T-helper 1 cell treated with Interleukin-12 subunit alpha and Interleukin-12 subunit beta and Interleukin-4 antibody, amounts not matched to agents 30 ng/mL and 1 ng/mL, for 36 hours (primary cell): ENCODE measurements around the gene RAX. TPM values are rescaled to one million over a fixed set of nuclear protein-coding genes. Genes with fewer than 3 reads are reported as not detected.

Experiments
- intact Hi-C: fragments of 100-400 bp; cut with micrococcal nuclease; formaldehyde crosslinking; loops from one replicate; pipeline ENCODE4 v1.15.1; 2024
- total RNA-seq: library from RNA; stranded (reverse); gene quantifications from 2 replicates; pipeline ENCODE4 v1.2.3, GENCODE V29; 2022

Gene RAX
- not detected in 2 replicates for total RNA-seq

DNA sequence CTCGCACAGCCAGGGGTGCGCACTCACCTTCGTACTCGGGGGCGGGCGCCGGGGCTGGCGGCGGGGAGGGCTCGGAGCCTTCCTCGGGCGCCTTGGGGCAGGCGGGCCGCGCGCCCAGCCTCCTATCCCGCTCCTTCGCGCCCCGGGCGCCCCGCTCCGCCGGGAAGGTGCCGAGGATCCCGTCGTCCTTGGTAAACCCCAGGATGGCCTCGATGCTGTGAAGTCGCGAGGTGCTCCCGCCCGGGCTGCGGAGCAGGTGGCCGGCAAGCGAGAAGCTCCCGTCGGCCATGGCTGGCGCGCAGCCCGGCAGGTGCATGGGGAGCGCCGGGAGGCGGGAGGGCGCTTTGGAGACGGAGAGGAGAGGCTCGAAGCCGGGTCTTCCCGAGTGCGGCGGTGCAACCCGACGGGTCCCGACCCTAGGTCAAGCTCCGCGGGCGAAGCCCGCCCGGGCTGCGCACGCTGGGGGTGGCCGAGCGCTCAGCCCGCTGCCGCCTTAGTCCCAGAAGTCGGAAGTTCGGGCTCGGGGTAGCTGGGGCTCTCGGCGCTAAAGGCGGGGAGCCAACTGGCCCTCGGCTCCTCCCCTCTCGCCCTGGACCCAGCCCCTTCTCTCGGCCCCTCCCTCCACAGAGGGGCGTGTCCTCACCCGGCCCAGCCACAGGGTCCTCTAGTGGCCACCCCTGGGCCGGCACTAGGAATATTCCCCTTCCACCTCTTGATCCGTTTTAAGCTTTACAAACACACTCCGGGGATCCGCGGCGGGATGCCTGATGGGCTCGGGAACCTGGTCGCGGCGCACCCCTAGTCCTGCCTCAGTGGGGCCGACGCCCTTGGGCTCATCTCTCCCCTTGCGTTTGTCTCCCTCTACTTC lies at the start of gene RAX:
TSS of gene RAX (minus strand) at position 564 of the 868 bp plus-strand sequence. CDS start at position 316, 248 bp downstream.
- intact Hi-C loops, result no loop called here

DNA sequence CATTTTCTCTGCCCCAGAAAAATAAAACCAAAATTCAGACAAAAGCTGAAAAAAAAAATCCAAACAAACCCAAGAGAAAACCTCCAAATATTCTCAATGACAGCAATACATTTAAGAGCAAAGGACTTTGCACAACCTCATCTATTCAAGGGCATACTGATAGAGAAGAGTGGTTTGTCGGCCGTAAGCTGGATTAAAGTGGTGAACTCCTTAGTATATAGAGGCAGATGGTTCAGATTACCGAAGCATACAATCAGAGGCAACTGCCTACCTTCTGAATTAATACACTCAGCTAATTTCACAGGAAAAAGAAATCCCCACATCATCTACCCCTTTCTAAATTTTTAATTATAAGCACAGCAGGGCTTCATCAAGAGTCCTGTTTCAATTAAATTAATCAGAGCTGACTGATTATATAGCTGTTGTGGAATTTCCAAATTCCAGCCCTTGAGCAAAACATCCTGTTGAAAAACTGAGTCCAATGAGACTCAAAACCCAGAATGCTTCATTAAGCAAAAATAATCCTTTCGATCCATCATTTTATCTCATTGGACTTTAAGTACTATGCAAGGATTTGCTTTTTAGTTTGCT lies 45.3 kb upstream of the RAX start, which contains the start of gene CPLX4:
TSS of gene CPLX4 (minus strand) at position 190 of the 591 bp plus-strand sequence. CDS start at position 3, 187 bp downstream.
- intact Hi-C loops, result no loop called here

DNA sequence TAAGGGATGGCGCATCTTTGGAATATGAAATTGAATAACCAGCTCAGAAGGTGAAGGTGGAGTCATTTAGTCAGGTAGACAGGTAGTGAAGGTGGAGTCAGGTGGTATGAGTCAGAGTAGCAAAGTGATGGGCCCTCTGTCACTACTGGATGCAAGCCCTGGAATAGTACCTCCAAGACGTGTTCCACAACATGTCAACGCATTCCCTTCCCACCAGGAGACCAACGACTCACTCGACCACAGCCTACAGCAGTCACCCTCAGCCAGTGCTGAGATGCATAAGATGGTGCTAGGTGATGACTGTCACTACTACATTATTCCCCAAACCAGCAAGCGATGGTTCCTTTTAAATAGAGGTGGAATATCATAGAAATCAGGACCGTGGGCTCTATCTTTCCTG lies 38.4 kb upstream of the RAX start:
- intact Hi-C loops, result no loop called here

DNA sequence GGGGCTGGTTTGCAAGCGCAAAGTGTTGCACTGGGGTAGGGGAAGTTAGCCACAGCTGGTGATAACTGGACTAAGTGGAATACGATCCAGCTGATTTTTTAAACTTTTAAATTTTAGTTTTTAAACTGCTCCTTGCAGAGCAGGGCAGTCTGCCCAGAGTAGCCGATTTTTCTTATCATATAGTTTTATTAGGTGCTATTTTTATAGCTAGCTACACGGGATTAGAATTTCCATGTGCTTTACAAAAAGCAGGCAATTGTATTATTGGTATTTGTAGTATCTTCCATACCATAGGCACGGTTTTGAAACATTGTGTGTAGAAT lies 35.6 kb upstream of the RAX start:
- intact Hi-C loops, result loop anchor here (1.0 to 5.0 kb wide), 6 partner anchors 49 to 1238 kb away; no protein-coding TSS in a partner anchor

DNA sequence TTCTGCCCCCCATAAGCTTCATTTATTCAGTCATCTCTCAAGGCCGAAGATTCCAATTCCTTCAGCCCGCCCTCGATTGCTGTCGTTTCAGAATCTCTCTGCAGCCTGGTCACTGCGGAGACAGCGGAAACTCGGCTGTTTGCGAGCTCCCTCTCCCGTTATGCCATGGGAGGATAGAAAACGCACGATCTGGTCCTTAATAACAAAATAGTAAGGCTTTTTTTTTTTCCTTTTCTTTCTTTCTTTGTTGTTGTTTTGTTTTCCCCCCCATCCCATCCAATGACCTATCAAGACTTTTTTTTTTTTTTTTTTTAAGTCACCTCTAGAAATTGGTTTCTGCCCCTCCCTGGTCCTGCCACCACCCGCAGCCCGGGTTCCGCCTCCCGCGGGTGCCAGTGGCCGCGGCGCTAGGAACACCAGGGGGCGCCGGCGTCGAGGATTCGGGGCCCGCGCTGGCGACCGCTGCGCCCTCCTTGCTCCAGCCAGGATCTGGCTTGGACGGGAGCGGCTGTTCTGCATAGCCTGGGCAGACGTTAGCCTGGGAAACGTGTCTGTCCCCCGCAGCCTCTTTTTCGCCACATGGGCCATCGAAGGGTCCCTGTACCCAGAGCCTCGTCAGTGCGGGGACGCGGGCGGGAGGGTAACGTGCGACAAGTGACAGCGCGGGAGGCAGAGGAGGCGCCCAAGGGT lies 35.1 kb upstream of the RAX start:
- intact Hi-C loops, result loop anchor here (1.0 to 5.0 kb wide), 6 partner anchors 50 to 1239 kb away; no protein-coding TSS in a partner anchor

DNA sequence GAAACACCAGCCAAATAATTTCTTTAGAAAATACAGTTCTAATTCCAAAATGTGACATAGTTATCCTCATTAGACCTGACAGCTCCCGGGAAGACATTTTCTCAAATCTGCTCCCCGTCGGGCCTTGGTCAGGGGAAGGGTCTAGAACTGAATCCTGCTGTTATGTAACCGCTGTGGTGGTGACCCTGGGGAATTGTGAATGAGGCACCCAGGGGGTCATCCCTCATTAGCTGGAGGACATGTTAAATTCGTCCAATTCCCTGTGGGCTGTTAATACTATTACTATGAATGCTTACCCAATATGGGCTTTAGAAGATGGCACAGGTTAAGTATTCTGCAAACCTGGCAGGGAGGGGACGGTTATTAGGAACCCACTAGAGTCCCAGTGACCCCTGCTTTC lies 33.4 kb upstream of the RAX start:
- intact Hi-C loops, result loop anchor here (5.0 kb wide), 1 partner anchor 1241 kb away; no protein-coding TSS in a partner anchor

DNA sequence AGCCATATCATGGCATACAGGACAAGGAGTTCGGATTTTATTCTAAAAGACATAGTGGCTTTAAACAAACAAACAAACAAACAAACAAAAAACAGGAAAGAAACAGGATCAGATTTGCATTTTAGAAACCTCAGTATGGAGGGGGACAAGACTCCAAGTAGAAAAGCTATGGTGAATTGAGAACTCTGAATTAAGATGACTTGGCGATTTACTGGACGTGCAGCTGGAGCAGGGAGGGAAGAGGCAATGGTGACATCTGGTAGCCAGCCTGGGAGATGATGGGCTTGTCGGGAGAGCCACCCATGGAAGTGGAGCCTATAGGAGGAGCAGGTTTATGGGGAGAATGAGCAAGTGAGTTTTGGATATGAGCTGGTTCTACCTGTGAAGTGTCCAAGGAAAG lies 32.0 kb upstream of the RAX start:
- intact Hi-C loops, result loop anchor here (5.0 kb wide), 1 partner anchor 1242 kb away; no protein-coding TSS in a partner anchor

DNA sequence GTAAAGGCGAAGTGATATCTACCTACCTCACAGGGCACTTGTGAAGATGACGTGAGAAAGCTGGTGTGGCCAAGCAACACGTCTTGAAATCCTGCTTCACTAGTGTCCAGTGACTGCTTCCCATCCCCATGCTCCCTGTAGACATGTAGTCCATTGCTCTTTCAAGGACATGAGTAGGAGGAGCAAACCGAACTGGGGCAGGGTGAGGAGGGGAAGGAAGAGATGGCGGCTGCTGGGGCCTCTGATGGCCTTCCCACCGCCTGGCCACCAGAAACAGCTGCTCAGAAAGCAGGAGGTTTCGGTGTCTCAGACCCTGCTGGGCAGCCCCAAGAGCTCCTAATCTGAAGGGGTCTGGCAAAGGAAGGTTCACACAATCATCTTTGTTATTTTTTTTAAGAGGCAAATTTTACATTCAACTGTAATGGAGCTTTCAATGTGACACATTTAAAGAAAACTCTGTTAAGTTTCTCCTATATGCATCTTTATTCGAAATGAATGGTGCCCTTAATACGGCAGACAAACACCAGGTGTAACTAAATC lies 30.5 kb upstream of the RAX start:
- intact Hi-C loops, result no loop called here

DNA sequence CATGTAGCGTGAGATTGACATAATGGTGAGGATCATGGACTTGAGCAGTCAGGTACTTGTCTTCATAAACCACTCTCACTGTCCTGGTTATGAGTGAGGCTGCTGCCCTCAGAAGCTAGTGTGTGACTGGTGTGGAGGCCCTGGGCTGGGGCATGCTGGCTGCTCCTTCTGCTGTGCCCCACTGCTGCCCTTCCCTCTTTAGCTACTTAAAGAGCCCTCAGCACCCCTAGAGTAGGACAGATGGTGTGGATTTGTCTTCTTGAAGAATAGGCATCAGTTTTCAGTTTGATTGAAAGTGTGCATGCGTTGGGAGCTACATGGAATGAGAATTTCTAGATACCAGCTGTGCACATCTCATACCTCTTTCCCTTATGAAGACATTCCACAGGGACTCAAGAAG lies 29.8 kb upstream of the RAX start:
- intact Hi-C loops, result no loop called here

DNA sequence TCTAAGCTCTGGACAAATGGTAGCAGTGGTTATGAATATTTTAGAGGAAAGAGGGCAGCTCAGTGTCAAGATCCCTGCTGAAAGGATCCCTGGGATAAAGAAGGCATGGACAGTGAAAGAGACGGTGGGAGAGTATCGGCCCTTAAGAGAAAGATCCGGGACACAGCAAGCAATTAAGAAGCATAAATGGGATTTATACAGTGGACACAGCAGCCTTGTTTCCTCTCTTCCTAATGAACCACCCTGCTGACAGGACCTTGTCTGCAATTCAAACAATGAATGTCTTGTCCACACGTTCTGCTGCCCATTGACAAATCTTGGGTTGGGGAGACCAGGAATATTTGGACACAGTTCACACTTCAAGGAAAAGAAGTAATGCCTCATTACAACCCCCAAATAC lies 28.7 kb upstream of the RAX start:
- intact Hi-C loops, result no loop called here

DNA sequence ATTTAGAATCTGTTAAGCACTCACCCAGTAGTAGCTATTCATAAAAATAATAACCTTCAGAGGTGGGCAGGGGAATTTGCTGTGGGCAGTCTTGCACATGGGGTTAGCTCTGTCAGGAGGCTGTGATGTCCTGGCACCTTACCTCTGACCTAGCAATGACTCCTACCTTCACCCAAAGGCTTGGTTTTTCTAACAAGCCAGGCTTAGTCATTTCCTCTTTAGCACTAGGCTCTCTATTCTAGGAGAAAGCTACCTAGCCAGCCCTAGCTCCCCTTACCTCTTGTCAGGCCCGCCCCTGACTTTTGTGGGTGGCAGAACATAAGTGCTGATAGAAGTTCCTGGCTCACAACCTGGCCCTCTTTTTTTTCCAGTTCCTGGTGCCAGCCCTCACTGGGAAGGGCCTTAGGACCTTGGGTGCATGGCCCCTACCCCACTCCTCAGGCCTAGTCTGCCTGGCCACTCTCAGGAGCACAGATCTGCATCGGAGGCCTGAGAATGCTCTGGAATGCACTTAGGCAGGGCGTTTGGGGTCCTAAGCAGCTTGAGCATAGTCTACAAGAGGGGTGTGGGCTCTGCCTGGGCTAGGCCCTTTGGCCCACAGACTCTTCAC lies 27.5 kb upstream of the RAX start:
- intact Hi-C loops, result no loop called here

DNA sequence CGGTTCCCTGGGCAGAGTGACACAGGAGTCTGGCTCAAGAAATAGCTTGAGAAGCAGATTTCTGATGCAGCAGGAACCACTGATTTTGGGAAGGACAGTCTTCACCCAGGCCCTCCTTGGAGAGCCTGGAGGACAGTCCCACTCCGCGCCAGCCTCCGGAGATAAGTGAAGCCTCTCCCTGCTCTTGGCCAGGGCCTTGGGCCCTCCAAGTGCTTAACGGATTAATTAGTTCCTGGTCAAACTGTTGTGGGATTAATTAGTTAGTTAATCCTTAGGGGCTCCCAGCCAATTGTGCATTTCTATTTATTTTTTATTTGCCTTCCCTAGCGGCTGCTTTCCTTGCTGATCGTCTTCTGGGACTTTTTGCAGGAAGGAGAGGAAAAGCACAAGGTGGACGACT lies 25.6 kb upstream of the RAX start:
- intact Hi-C loops, result no loop called here

DNA sequence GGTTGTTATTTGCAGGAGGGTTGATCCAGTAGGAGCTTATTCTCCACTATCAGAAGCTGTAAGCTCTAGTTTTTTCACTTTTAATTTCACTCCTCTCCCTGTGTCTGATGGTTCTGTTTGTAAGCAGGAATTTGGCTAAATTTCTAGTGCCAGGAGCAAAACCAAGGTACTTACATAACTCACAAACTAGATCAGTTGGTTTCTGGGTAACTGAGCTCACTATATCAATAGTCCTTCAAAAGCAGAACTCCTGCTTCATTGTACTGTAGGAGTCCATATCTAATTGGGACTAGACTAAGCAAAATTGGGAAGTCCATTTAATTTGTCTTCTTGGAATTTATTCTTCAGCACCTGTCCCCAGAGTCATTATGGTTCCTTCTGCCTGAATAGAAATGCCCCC lies 20.1 kb upstream of the RAX start:
- intact Hi-C loops, result no loop called here

DNA sequence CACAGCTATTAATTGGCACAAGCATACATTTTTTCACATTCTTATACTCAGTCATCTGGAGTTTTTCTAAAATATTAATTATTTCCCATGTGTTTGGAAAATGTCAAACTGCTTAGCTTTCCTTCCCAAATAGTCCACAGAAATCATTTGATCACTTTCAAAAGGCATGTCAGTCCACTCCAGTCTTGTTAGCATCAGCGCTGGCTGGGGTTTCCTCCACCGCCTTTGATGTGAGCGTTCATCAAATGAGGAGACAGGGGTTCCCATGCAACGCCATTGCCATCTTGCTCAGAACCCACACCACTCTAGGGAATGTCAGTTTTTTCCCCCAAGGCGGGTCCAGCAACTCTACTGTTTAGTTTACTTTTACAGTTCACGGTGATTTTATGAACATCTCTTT lies 13.1 kb upstream of the RAX start:
- intact Hi-C loops, result no loop called here

DNA sequence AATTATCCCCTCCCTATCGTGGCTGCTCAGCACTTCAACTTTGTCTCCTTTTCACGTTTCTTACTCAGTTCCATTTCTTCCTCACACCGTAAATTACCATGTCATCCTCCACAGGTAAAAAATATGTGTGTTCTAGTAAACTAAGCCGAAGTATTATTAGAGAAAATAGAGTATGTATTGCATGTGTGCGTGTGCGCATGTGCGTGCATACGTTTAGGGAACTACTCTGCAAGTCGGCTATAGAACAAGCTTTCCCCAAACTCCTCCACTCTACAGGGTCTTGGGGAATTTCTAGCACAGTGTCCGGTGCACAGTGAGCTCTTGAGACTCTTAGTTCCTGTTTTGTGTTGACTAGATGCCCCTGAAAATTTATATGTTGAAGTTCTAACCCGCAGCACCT lies 9.1 kb upstream of the RAX start:
- intact Hi-C loops, result no loop called here

DNA sequence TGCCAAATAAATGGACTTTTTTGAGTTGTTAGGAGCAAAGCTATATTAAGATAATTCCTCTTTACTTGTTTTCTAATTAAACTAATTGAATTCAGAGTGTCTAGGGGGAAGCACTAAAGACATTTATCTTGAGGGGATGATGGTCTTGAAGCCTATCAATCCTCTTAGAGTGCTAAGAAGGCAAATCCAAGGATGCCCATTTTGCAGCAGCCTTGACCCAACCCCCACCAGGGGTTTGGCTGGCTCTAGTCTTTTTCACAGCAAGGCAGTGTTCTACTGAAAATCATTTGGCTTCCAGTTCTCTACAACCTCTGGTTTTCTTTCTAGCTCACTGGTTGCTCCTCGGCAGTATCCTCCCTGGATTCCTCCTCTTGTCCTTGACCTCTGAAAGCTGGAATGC lies 6.5 kb upstream of the RAX start:
- intact Hi-C loops, result no loop called here

DNA sequence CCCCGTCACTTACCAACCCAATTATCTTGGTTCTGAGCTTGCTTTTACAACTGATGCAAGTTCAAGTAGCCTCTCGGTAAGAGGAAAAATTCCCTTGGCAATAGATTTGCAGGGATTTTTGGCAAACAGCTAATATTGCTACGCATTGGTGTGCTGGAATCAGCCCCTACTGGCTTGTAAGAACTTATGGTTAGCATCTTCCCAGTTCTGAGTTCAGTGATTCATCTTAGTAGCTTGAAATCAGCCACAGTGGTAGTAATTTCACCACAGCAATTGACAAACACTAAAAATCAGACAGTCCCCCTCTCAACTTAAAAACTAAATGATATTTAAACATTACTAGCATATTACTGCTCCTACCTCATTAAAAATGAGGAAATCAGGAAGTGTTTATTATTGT lies 5.9 kb upstream of the RAX start:
- intact Hi-C loops, result no loop called here

DNA sequence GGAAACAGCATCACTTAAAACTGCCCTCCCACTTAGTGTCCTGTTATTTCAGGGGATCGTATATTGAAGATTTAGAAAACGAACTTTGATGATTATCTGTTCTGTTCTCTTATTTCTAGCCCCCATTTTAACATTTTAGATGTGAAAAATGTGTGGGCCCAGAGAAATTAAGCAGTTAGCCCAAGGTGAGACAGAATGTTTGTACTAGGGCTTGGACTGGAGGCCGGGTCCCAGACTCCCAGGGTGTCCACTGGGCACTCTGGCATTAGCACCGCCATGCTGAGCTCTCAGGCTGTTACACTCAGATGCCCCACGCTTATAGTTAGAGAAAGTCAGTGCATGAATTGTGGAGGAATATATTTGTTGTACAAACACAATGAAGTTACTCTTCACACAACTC lies 5.5 kb upstream of the RAX start:
- intact Hi-C loops, result no loop called here

DNA sequence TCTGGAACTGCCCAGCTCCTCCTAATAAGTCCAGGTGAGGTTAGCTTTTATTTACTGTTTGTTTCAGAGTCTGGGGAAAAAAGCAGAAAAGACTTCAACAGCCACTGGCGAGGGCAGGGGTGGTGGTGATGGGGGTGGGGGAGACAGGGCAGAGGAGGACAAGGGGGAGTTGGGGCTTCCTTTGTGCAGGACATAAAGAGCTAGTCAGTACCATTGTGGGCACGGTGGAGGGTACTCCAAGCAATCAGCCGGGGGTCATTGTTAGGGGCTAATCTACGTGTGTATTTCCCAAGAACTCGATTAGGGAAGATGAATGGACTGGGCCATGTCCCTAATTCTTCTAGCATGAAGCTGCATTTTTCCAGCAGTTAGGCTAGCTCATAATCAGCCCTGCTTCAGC lies 2.8 kb upstream of the RAX start:
- intact Hi-C loops, result no loop called here

DNA sequence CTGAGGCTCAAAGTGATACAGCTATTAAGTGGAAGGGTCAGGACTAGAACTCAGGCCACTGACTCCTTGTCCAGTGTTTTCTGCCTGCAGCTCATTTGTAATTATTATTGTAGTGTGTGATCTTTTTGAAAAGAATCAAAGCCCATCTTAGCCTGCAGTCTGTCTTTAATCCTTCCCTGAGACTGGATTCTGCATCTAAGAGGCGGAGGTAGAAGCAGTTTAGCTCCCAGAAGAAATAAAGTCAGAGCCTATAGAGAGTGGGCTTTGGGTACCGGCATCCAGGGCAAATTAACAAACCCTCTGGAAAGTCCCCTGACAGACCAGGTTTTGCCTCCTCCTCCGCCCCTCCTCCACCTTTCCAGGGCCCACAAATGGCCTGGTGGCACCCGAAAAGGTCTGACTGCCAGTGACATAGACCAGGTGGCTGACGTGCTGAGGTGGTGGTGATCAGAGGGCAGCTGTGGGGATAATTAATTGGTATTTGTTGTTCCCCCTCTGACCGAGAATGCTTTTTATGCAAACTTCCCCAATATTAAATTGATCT lies 2.2 kb upstream of the RAX start:
- intact Hi-C loops, result loop anchor here (2.0 kb wide), 1 partner anchor 127 kb away; no protein-coding TSS in a partner anchor

DNA sequence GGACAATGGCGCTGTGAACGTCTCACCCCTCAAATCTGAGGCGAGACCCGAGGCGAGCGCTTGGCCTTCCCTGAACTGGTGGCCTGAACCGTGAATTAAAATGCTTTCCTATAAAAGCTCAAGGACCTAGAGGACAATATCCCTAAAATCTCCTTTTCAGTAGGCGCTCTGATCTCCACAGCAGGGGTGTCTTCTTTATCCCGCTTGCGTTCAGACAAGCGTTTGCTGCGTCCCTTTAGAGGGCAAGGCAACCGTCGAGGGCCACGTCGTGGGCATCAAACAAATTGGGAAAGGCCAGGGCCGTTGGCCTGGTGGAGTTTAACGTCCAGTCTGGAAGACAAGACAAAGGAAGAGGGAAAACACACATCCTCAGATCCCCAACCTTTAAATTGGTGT lies 1.3 kb upstream of the RAX start:
- intact Hi-C loops, result loop anchor here (2.0 kb wide), 1 partner anchor 128 kb away; no protein-coding TSS in a partner anchor
